ENCODE data around the gene GSS.

The GSS gene

GRCh38 chr20:34992751-34993417, 37.3 kb upstream of the GSS start:
- DNase-seq = no peak

DNA sequence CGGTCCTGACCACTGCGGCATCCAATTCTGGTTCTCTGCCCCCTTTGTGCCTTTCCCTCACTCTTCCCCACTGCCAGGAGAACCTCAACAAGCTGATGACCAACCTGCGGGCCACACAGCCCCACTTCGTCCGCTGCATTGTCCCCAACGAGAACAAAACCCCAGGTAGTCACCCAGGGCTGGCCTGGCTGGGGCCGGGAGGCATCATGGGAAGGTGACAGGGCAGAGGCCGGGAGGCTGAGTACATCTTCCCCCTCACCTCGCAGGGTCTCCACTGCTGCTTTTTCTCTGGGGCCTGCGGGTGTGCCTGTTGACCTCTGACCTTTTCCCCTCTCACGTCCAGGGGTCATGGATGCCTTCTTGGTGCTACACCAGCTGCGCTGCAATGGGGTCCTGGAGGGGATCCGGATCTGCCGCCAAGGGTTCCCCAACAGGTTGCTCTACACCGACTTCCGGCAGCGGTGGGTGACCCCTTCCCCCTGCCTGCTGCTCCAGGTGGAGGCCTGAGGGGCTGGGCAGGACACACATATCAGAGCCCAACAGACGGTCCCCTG, 35.1 kb upstream of the GSS start:
- DNase-seq = no peak

DNA sequence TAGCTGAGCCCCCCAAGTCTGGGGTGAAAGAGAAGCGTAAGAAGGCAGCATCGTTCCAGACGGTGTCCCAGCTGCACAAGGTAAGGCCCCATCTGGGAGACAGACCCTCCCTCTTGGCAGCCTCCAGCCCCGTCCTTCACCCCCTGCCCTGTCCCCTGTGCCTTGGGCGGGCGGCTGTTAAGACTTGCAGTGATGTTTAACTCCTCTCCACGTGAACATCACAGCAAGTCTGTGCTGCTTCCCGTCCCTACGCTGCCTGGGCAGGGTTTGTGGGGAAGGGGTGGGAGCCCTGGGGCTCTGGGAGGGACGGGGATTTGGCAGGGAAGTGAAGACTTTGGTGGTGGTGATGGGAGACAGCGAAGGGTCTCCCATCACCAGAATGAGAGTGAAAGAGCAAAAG, 34.6 kb upstream of the GSS start:
- no peak for DNase-seq

DNA sequence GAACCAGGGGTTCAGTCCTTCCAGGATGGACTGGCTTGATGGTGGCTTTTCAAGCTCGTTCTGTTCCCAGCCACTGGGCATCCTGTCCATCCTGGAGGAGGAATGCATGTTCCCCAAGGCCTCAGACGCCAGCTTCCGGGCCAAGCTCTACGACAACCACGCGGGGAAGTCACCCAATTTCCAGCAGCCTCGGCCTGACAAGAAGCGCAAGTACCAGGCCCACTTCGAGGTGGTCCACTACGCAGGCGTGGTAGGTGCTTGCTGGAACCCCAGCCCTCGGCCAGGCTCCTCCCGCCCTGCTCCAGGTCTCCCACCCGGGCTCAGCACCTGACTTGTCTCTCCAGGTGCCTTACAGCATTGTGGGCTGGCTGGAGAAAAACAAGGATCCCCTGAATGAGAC, 34.1 kb upstream of the GSS start:
- no peak for DNase-seq

GRCh38 chr20:34989118-34989517, 33.5 kb upstream of the GSS start:
- no peak for DNase-seq

DNA sequence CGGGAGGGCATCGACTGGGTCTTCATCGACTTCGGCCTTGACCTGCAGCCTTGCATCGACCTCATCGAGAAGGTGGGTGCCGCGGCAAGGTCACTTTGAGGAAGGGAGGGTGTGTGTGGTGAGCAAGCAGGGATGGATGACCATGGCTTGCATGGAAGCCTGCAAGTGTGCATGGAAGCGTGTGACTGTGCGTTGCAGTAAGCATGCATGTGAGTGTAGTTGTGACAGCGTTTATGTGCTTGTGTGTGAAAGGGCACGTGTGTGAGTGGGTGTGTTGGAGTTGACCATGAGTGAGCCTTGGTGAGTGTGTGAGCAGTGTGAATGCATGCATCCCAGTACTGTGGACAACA, 32.6 kb upstream of the GSS start:
- peak; percentile 9 for DNase-seq

DNA sequence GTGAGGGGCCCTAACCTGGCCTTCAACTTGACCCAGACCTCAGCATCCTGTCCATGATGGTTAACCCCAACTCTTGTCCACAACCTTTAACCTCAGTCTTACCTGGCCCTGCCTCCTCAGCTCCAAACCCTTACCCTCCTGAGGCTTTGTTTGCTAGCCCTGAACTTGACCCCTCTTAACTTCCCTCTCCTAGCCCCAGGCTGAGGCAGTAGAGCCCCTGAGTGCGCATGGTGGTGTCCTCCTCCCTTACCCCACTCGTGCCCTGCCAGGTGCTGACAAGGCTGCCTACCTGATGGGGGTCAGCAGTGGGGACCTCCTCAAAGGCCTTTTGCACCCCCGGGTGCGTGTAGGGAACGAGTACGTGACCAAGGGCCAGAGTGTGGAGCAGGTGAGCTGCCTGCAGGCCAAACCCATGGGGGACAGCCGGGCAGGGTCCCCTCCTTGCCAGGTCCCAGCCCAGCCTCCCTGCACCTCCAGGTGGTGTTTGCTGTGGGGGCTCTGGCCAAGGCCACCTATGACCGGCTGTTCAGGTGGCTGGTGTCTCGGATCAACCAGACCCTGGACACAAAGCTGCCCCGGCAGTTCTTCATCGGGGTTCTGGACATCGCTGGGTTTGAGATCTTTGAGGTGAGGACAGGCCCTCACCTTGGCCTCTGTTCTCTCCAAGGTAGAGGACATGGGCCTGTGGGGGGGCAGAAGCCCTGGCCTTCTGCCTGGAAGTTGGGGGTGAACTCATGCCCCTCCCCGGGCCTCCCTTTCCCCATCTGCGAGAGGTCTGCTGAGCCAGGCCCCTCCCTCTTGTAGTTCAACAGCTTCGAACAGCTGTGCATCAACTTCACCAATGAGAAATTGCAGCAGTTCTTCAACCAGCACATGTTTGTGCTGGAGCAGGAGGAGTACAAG, 31.9 kb upstream of the GSS start:
- no peak for DNase-seq

DNA sequence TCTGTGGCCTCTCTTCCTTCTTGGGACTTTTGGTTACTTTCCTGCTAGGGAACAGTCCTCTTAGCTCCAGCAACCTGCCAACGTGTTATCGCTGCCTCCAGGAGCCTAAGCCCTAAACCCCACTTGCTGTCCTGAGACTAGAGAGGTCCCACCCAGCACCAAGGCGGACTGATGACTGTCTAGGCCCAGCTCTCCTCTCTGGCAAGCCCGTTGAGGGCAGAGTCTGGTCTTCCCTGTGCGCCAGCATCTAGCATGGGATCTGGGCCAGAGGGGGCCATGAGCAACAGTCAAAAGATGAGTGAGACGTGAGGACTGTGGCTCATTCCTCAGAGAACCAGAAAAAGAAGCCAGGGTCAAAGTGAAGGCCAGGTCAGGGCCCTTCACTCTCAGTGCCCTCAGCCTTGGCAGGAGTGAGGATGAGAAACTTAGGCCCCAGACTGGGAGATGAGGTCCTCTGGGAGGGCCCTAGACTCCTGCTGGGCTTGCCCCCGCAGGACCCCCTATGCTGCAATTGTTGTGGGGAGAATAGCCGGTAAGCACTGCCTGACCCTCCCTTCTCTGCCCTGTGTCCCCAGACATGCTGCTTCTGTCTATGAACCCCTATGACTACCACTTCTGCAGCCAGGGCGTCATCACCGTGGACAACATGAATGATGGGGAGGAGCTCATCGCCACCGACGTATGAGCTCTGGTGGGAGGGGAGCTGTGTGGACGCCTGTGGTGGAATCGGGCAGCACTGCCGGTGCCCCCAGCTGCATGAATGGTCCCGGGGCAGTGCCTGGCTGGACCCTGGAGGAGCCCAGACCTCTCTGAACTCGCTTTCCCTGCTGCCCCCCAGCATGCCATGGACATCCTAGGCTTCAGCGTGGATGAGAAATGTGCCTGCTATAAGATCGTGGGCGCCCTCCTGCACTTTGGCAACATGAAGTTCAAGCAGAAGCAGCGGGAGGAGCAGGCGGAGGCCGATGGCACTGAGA, 31.0 kb upstream of the GSS start:
- DNase-seq = no peak

- no peak for DNase-seq
Observed at GRCh38 chr20:34985461-34986310, 30.1 kb upstream of the GSS start.

GRCh38 chr20:34984756-34985261, 29.2 kb upstream of the GSS start:
- no peak for DNase-seq

DNA sequence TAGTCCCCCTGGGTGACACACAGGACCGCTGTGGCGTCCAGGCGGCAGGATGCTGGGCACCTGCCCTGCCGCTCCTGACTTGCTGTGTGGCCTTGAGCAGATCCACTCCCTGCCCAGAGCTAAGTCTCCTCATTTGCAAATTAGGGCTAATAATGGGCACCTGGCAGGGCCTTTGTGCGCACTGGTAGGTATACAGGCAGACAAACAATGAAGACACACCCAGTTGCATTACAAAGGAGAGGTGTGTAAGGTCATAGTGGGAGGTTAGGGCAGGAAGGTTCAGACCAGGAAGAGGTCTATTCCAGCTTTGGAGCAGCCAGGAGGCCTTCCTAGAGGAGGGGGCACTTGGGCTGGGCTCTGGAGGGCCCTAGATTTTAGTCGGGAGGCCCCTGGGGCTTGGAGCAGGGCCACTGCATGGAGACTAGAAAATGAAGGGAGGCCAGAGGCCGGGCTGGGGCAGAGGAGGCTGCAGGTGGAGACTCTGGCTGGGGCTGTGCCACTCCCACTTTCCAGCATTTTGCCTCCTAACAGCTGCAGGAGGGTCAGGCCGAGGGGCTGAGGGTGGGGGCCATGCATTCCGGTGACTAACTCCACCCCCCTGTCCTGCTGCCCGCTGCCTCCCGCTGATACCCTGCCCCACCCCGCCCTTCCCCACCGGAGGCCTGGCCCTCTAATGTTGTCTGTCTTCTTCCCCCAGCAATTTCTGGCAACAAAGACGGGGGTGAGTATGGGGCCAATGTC, 28.6 kb upstream of the GSS start:
- DNase-seq = no peak

DNA sequence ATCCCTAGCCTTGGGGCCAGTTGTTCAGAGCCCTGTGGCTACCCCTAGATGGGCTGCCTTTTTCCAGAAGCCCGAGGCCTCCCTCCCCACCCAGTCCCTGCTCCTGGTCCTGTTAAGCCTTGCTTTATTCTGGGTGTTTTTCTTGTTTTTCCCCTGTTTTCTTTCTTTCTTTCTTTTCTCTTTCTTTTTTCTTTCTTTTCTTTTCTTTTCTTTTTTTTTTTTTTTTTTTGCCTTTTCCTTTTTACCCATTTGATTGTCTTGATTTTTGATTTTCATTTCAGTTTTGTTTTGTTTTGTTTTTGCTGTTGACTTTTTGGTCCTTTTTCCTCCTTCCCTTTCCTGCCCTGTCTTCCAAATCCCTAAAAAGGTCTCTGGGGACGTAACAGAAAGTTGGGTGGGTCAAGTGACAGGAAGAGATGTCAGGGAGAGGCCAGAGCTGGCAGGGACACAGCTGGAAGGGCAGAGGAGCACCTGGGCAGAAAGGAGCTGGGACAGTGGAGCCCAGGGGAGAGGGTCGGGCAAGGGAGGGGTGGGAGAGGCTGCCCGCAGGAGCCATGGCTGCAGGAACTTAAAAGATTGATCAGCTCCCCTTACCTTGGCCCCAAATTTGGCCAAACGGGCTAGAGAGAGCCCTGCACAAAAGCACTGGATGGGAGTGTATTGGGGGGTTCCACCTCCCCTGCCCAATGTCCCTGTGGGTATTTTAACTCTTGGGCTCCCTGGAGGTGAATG, 27.6 kb upstream of the GSS start:
- DNase-seq = no peak

DNA sequence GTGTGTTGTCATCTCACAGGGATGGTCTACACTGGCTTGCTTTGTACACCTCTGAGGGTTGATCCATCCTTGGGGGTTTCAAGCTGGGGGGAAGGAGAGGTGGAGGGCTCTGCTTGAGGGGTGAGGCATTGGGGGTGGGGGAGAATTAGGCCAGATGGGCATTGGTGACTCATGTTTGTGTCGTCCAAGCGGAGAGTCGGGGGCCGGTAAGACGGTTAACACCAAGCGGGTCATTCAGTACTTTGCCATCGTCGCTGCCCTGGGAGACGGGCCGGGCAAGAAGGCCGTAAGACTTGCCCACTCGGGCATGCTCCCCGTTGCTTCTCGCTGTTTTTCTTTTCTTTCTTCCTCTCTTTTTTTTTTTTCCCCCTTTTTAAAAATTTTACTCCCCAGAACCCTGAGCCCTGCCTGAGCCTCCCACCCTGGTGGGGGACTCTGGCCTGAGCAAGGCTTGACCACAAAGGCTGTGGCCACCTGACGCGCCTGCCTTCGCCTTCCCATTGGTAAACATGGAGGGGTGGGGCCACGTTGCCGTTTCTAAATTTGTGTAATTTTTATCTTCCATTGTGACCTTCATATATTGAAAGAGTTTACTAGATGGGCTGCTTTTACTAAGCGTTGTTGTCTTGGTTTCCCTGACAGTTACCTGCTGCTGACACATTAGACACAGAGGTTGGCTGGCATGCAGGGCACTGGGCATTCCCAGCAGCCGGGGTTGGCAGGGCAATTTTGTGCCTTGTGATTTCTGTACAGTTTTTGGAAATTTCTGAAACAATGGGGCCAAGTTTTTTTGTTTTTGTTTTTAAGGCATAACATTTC, 26.9 kb upstream of the GSS start:
- no peak for DNase-seq

DNA sequence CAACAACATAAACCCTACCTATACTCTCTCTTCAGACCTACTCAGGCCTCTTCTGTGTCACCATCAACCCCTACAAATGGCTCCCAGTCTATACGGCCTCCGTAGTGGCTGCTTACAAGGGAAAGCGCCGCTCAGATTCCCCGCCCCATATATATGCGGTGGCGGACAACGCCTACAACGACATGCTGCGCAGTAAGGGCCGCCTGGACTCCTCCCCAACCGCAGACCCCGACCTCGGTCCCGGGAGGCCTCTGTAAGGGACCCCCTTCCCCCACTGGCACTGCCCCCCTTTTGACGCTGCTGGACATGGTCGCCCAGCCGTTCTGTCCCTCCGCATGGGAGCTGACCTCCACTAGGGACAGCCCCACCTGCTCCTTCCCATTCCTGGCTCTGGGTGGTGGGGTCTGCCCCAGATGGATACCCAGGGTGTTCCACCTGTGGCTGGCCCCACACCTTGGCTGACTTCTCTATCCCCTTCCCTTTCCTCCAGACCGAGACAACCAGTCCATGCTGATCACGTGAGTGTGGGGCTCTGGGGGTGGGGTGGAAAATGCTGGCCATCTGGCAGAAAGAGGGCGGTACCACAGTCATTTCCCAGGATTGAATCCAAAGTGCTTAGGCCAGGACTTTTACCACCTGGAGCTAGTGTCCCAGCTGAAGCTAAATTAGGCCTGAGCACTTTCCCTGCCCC, 25.1 kb upstream of the GSS start:
- no peak for DNase-seq

GRCh38 chr20:34979366-34980153, 24.0 kb upstream of the GSS start:
- DNase-seq = no peak

GRCh38 chr20:34978092-34978744, 22.6 kb upstream of the GSS start:
- DNase-seq = no peak

- peak; percentile 26 for DNase-seq
Observed at GRCh38 chr20:34977365-34978091, 21.9 kb upstream of the GSS start.

All from OCI-M1 (cell line).